ENCODE results near the gene TST. TPM values are rescaled to one million over a fixed set of nuclear protein-coding genes. Genes with fewer than 3 reads are reported as not detected.

The TST gene
- total and polyA plus RNA-seq, 9 of the 15 experiments (the other 6 are each of a cell fraction or from before 2014, with no cell fraction given): 1.4 to 26.9 (median 12.4) TPM

Small RNA genes lying within 50 kb of the gene (small RNA-seq; reads per million reads assigned to genes)
- gene RF00019: not detected

Other genes with a start within 250 kb of the TST start
Only the 7 nearest of the 11 such genes appear.
- 0.53 and 0.95 TPM in 2 replicates for gene NCF4, start 158.4 kb downstream of the TST start, total RNA-seq (2014; rRNA removed)
- 0.13 and 0.33 TPM in 2 replicates for gene NCF4, start 158.4 kb downstream of the TST start, total RNA-seq (2014; rRNA removed; fragmentation: Illumina TruSeq; extraction: Trizol)
- 0.58 and 0.79 TPM in 2 replicates for gene NCF4, start 158.4 kb downstream of the TST start, total RNA-seq (2015; rRNA removed; fragmentation: Illumina TruSeq; extraction: Trizol)
- 0.18 and 0.56 TPM in 2 replicates for gene NCF4, start 158.4 kb downstream of the TST start, total RNA-seq (2021)
- gene NCF4, start 158.4 kb downstream of the TST start, polyA plus RNA-seq (2011; rRNA removed): 0.42 and 0.87 TPM in 2 replicates
- 0.55 and 0.66 TPM in 2 replicates for gene NCF4, start 158.4 kb downstream of the TST start, polyA plus RNA-seq (2014; fragmentation: Illumina TruSeq; extraction: Trizol)
- under 1 TPM; 0.04 to 0.15 TPM for gene NCF4, start 158.4 kb downstream of the TST start, polyA plus RNA-seq (2014; fragmentation: Nextera tagmentation; extraction: Ambion mirVana)
- gene NCF4, start 158.4 kb downstream of the TST start, polyA plus RNA-seq (2014; rRNA removed): 0.20 and 0.42 TPM in 2 replicates
- gene CSF2RB, start 105.8 kb downstream of the TST start, total RNA-seq (2014; rRNA removed): 0.36 and 0.61 TPM in 2 replicates
- gene CSF2RB, start 105.8 kb downstream of the TST start, total RNA-seq (2014; rRNA removed; fragmentation: Illumina TruSeq; extraction: Trizol): 0.26 and 0.29 TPM in 2 replicates
- gene CSF2RB, start 105.8 kb downstream of the TST start, total RNA-seq (2015; rRNA removed; fragmentation: Illumina TruSeq; extraction: Trizol): 0.62 and 0.72 TPM in 2 replicates
- gene CSF2RB, start 105.8 kb downstream of the TST start, total RNA-seq (2021): 0.60 and 1.0 TPM in 2 replicates
- gene CSF2RB, start 105.8 kb downstream of the TST start, polyA plus RNA-seq (2011; rRNA removed): 0.04 and 0.16 TPM in 2 replicates
- 0.54 and 0.62 TPM in 2 replicates for gene CSF2RB, start 105.8 kb downstream of the TST start, polyA plus RNA-seq (2014; fragmentation: Illumina TruSeq; extraction: Trizol)
- gene CSF2RB, start 105.8 kb downstream of the TST start, polyA plus RNA-seq (2014; fragmentation: Nextera tagmentation; extraction: Ambion mirVana): under 1 TPM; 0.06 to 0.07 TPM
- 0.54 and 0.74 TPM in 2 replicates for gene CSF2RB, start 105.8 kb downstream of the TST start, polyA plus RNA-seq (2014; rRNA removed)
- 104 and 117 TPM in 2 replicates for gene MPST, start 295 bp upstream of the TST start, total RNA-seq (2014; rRNA removed)
- 6.7 and 8.1 TPM in 2 replicates for gene MPST, start 295 bp upstream of the TST start, total RNA-seq (2014; rRNA removed; fragmentation: Illumina TruSeq; extraction: Trizol)
- gene MPST, start 295 bp upstream of the TST start, total RNA-seq (2015; rRNA removed; fragmentation: Illumina TruSeq; extraction: Trizol): 24.3 and 25.3 TPM in 2 replicates
- gene MPST, start 295 bp upstream of the TST start, total RNA-seq (2021): 66.8 and 68.2 TPM in 2 replicates
- gene MPST, start 295 bp upstream of the TST start, polyA plus RNA-seq (2011; rRNA removed): 24.8 and 34.6 TPM in 2 replicates
- 11.2 and 24.8 TPM in 2 replicates for gene MPST, start 295 bp upstream of the TST start, polyA plus RNA-seq (2014; fragmentation: Illumina TruSeq; extraction: Trizol)
- 1 to 10 TPM in 1 of 2 experiments, under 1 TPM in 1; 0.65 to 1.3 TPM for gene MPST, start 295 bp upstream of the TST start, polyA plus RNA-seq (2014; fragmentation: Nextera tagmentation; extraction: Ambion mirVana)
- 78.5 and 88.1 TPM in 2 replicates for gene MPST, start 295 bp upstream of the TST start, polyA plus RNA-seq (2014; rRNA removed)
- 0.41 TPM in 2 replicates for gene KCTD17, start 32.3 kb upstream of the TST start, total RNA-seq (2014; rRNA removed)
- 0.44 TPM in 1 of 2 replicates, not detected in the other for gene KCTD17, start 32.3 kb upstream of the TST start, total RNA-seq (2014; rRNA removed; fragmentation: Illumina TruSeq; extraction: Trizol)
- 0.22 TPM in 1 of 2 replicates, not detected in the other for gene KCTD17, start 32.3 kb upstream of the TST start, total RNA-seq (2015; rRNA removed; fragmentation: Illumina TruSeq; extraction: Trizol)
- 0.49 and 0.67 TPM in 2 replicates for gene KCTD17, start 32.3 kb upstream of the TST start, total RNA-seq (2021)
- gene KCTD17, start 32.3 kb upstream of the TST start, polyA plus RNA-seq (2011; rRNA removed): 0.64 and 1.1 TPM in 2 replicates
- gene KCTD17, start 32.3 kb upstream of the TST start, polyA plus RNA-seq (2014; fragmentation: Illumina TruSeq; extraction: Trizol): 0.21 and 0.51 TPM in 2 replicates
- not detected for gene KCTD17, start 32.3 kb upstream of the TST start, polyA plus RNA-seq (2014; fragmentation: Nextera tagmentation; extraction: Ambion mirVana)
- gene KCTD17, start 32.3 kb upstream of the TST start, polyA plus RNA-seq (2014; rRNA removed): 0.70 and 0.90 TPM in 2 replicates
- not detected in 2 replicates for gene TMPRSS6, start 90.3 kb upstream of the TST start, total RNA-seq (2014; rRNA removed)
- gene TMPRSS6, start 90.3 kb upstream of the TST start, total RNA-seq (2014; rRNA removed; fragmentation: Illumina TruSeq; extraction: Trizol): not detected in 2 replicates
- gene TMPRSS6, start 90.3 kb upstream of the TST start, total RNA-seq (2015; rRNA removed; fragmentation: Illumina TruSeq; extraction: Trizol): not detected in 2 replicates
- gene TMPRSS6, start 90.3 kb upstream of the TST start, total RNA-seq (2021): not detected in 2 replicates
- 0.03 TPM in 1 of 2 replicates, not detected in the other for gene TMPRSS6, start 90.3 kb upstream of the TST start, polyA plus RNA-seq (2011; rRNA removed)
- gene TMPRSS6, start 90.3 kb upstream of the TST start, polyA plus RNA-seq (2014; fragmentation: Illumina TruSeq; extraction: Trizol): not detected in 2 replicates
- gene TMPRSS6, start 90.3 kb upstream of the TST start, polyA plus RNA-seq (2014; fragmentation: Nextera tagmentation; extraction: Ambion mirVana): not detected
- not detected in 2 replicates for gene TMPRSS6, start 90.3 kb upstream of the TST start, polyA plus RNA-seq (2014; rRNA removed)
- 0.45 TPM in 1 of 2 replicates, not detected in the other for gene IL2RB, start 130.5 kb upstream of the TST start, total RNA-seq (2014; rRNA removed)
- gene IL2RB, start 130.5 kb upstream of the TST start, total RNA-seq (2014; rRNA removed; fragmentation: Illumina TruSeq; extraction: Trizol): 0.10 and 0.11 TPM in 2 replicates
- 0.07 and 0.23 TPM in 2 replicates for gene IL2RB, start 130.5 kb upstream of the TST start, total RNA-seq (2015; rRNA removed; fragmentation: Illumina TruSeq; extraction: Trizol)
- 0.75 and 0.78 TPM in 2 replicates for gene IL2RB, start 130.5 kb upstream of the TST start, total RNA-seq (2021)
- 0.22 and 0.24 TPM in 2 replicates for gene IL2RB, start 130.5 kb upstream of the TST start, polyA plus RNA-seq (2011; rRNA removed)
- gene IL2RB, start 130.5 kb upstream of the TST start, polyA plus RNA-seq (2014; fragmentation: Illumina TruSeq; extraction: Trizol): 0.54 and 0.66 TPM in 2 replicates
- gene IL2RB, start 130.5 kb upstream of the TST start, polyA plus RNA-seq (2014; fragmentation: Nextera tagmentation; extraction: Ambion mirVana): under 1 TPM; 0.03 TPM
- 0.28 and 0.54 TPM in 2 replicates for gene IL2RB, start 130.5 kb upstream of the TST start, polyA plus RNA-seq (2014; rRNA removed)
- 0.18 and 0.41 TPM in 2 replicates for gene C1QTNF6, start 168.8 kb upstream of the TST start, total RNA-seq (2014; rRNA removed)
- gene C1QTNF6, start 168.8 kb upstream of the TST start, total RNA-seq (2014; rRNA removed; fragmentation: Illumina TruSeq; extraction: Trizol): 0.54 and 0.55 TPM in 2 replicates
- 0.40 and 0.53 TPM in 2 replicates for gene C1QTNF6, start 168.8 kb upstream of the TST start, total RNA-seq (2015; rRNA removed; fragmentation: Illumina TruSeq; extraction: Trizol)
- 0.75 and 0.81 TPM in 2 replicates for gene C1QTNF6, start 168.8 kb upstream of the TST start, total RNA-seq (2021)
- 0.92 and 1.6 TPM in 2 replicates for gene C1QTNF6, start 168.8 kb upstream of the TST start, polyA plus RNA-seq (2011; rRNA removed)
- 0.68 and 1.1 TPM in 2 replicates for gene C1QTNF6, start 168.8 kb upstream of the TST start, polyA plus RNA-seq (2014; fragmentation: Illumina TruSeq; extraction: Trizol)
- gene C1QTNF6, start 168.8 kb upstream of the TST start, polyA plus RNA-seq (2014; fragmentation: Nextera tagmentation; extraction: Ambion mirVana): under 1 TPM; 0.20 to 0.21 TPM
- gene C1QTNF6, start 168.8 kb upstream of the TST start, polyA plus RNA-seq (2014; rRNA removed): 0.70 and 0.91 TPM in 2 replicates

Data from K562 (cell line).